GM21390 (cell line): ENCODE results near the gene SUB1.

Experiments
- ATAC-seq: cut with Tn5 transposase; IDR thresholded peaks from one replicate; pipeline ENCODE4 v1.9.1; 2021; ENCODE audit not compliant: unreplicated experiment

The SUB1 gene

GRCh38 chr5:32642276-32643002 lies 57.1 kb downstream of the SUB1 start:
- no peak for ATAC-seq

DNA sequence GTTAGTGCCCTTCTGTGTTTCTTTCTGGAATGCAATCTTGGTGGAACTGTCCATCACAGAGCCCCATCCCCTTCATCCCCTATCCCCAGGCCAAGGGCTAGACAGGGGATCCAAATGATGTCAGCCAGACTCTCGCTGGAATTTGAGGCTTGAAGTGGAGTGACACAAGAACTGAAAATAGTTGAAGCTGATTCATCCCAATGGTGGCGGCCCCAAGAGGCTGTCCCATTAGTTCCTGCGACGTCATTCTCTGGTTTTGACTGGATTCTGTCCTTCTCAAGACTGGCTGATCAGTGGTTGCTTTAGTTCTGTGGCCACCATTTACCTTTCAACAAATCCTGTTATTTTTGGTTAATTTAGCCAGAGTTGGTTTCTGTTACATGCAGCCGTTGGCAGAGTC lies 59.9 kb downstream of the SUB1 start:
- ATAC-seq: no peak

- no peak for ATAC-seq
Observed at GRCh38 chr5:32646061-32646969, 61.0 kb downstream of the SUB1 start.

GRCh38 chr5:32651088-32651487 lies 65.7 kb downstream of the SUB1 start:
- ATAC-seq: no peak

- ATAC-seq: no peak
Observed at GRCh38 chr5:32651638-32652037, 66.3 kb downstream of the SUB1 start.
